IPS-NIHi11 (cell line): ENCODE results near the gene TIMM10B.
"Not testable (repeated sequence)": the region's sequence is repeated elsewhere in the genome, so short reads cannot be mapped to it uniquely, and the experiment has no call there.

Source experiments
- DNase-seq: peaks from one replicate; pipeline ENCODE4 v3.0.0; 2012; ENCODE audit warnings: mixed read lengths, low spot score

Gene TIMM10B

GRCh38 chr11:6505577-6506240 is 24.4 kb downstream of the TIMM10B start:
- peak; percentile 64 for DNase-seq

- DNase-seq = no peak
Measured at GRCh38 chr11:6516865-6517264, 35.6 kb downstream of the TIMM10B start.

GRCh38 chr11:6520265-6520664 is 39.0 kb downstream of the TIMM10B start:
- DNase-seq = no peak

- not testable (repeated sequence) for DNase-seq
Measured at GRCh38 chr11:6521946-6522345, 40.6 kb downstream of the TIMM10B start.

GRCh38 chr11:6523253-6523652 is 42.0 kb downstream of the TIMM10B start:
- no peak for DNase-seq

- DNase-seq = no peak
Measured at GRCh38 chr11:6526411-6527135, 45.3 kb downstream of the TIMM10B start.

GRCh38 chr11:6529266-6529665 is 48.0 kb downstream of the TIMM10B start:
- no peak for DNase-seq

GRCh38 chr11:6530848-6531247 is 49.5 kb downstream of the TIMM10B start:
- no peak for DNase-seq

- peak; percentile 71 for DNase-seq
Measured at GRCh38 chr11:6531267-6531752, 50.0 kb downstream of the TIMM10B start.
